ENCODE measurements around the gene PPP1R9B.

DNA sequence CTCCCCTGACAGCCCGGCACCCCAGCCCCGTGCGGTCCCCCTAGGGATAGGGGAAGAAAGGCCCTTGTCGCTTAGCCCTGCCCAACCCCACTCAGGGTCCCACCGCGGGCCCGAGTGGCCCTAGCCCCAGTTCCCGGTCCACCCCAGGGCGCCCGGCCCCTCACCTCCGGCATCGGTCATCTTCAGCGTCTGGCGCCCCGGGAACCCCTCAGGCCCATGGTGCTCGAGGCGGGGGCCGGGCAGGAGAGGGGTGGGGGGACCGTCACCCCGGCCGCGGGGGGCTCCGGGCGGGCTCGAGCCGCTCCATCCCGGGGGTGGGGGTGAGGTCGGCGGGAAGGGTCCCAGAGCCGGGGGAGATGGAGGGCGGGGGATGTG, 21.1 kb downstream of the PPP1R9B start:
- TF ChIP-seq, protein P1, sequence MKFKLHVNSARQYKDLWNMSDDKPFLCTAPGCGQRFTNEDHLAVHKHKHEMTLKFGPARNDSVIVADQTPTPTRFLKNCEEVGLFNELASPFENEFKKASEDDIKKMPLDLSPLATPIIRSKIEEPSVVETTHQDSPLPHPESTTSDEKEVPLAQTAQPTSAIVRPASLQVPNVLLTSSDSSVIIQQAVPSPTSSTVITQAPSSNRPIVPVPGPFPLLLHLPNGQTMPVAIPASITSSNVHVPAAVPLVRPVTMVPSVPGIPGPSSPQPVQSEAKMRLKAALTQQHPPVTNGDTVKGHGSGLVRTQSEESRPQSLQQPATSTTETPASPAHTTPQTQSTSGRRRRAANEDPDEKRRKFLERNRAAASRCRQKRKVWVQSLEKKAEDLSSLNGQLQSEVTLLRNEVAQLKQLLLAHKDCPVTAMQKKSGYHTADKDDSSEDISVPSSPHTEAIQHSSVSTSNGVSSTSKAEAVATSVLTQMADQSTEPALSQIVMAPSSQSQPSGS (IDR thresholded peaks at IDR 0.05; ENCODE audit: low read length) = no peak
- TF ChIP-seq CBX8 (IDR thresholded peaks at IDR 0.05; ENCODE audit: borderline replicate concordance, low read depth, low read length) = no peak
- TF ChIP-seq GABPA (IDR thresholded peaks at IDR 0.05; ENCODE audit: borderline replicate concordance, insufficient read depth, low read length) = no peak
- TF ChIP-seq SRF (IDR thresholded peaks at IDR 0.05; ENCODE audit: low read depth, low read length) = no peak
- no peak for TF ChIP-seq EP300 (IDR thresholded peaks at IDR 0.05; ENCODE audit: borderline replicate concordance in 1 of 2, low read depth in 2 of 2, low read length in 2 of 2)
